ENCODE data around the gene KCNG2.

The KCNG2 gene

GRCh38 chr18:79927607-79928562 lies 130.1 kb downstream of the KCNG2 start:
- peak in 1 of 2 experiments; percentile 5 for DNase-seq

DNA sequence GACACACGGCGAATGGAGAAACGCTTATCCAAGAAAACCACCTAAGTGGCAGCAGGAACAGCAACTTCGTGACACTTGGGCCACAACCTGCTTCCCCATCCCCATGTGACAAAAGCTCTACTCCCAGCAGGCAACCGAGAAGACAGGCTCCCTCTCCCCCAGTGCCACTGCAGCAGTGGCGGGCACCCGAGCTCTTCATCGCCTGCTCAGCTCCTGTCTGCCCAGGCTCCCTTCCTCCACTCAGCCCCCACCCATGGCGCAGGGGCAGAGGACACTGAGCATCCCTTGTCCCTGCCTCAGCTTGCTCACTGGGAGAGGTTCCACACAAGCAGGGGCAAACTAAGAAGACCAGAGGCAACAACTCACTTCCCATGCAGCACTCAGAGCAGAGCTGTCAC lies 130.8 kb downstream of the KCNG2 start:
- no peak for DNase-seq

- DNase-seq, result no peak
Observed at GRCh38 chr18:79930020-79930642, 132.4 kb downstream of the KCNG2 start.

GRCh38 chr18:79931475-79931874 lies 133.7 kb downstream of the KCNG2 start:
- DNase-seq, result no peak

GRCh38 chr18:79932907-79933306 lies 135.2 kb downstream of the KCNG2 start:
- DNase-seq, result no peak

DNA sequence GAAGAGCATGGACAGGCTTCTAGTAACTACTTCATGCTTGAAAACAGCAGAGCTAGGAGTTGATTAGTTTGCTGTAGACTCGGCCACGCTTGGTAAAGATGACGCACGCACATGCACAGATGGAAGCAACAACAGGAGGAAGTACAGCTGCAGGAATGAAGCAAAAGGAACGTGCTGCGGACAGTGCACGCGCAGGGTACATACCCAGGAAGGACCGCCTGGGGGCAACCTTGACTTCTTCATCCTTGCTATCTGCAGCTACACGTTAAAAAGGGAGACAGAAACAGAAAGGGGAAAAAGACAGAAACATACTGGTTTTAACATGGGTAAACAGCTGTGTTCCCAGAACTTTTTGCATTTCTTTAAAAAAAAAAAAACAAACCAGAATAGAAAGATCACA lies 136.0 kb downstream of the KCNG2 start:
- peak in 1 of 2 experiments; percentile 2 for DNase-seq

DNA sequence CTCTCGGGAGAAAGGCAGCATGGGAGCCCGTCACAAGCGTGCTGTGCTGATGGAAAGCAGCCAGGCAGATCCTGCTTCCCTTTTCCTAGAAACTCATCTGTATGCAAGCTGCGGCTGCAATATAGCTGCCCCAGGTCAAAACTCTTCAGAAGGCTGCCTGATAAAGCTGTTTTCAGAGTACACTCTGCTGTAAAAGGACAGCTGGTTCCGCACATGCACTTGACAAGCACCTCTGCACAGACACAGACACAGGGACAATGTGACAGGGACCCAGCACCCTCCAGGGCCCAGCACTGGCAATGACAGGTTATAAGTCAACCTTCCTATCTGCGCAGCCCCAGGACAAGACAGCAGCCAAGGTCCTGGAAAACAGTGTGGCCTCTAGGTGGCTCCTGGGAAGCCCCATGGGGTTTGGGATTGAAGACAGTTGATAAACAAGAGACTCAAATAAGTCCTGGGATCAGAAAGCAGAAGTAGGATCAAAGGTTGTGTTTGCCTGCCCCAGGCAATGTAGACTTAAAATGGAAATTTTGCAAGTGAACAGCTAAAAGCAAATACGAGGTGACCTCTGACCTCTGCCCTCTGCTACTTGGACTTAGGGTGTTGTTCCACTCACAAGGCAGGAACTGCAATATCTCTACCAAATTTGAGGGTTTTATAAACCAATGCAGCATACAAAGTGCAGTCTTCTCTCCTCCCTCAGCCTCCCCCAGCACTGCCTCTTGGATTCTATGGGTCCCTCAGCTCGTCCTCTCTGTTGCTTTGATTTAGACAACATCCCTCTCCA lies 136.8 kb downstream of the KCNG2 start:
- no peak for DNase-seq

DNA sequence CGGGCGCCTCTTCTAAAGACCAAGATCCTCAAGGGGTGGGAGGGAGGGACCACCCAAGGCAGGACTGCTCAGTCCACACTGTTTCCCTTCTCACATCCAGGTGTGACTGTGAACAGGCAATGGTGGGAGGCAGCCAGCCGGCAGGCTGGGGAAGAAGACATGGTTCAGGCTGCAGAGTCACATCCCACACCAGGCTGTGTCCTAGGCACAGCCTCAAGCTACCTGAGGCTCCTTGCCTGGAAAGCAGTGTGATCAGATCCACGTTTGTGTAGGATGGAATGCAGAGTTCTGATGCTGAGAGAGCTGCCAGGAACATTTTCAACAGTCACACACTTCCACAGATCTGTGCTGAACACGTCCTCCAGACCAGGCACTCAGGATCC lies 137.4 kb downstream of the KCNG2 start:
- DNase-seq, result no peak

DNA sequence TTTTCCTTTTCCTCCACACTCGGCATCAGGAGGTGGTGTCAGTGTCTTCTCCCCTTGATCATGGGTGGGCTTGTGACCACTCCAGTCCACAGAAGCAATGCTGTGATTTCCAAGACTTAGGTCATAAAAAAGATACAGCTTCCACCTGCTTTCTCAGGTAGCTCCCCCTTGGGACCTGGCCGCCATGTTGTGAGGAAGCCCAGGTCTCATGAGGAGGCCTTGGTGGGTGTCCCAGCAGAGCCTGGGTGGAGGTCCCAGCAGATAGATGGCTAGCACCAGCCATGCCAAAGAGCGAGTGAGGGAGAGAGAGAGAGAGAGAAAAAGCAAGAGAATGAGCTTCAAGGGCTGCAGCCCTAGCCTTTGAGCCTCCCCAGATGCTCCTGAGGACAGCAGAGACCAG lies 137.8 kb downstream of the KCNG2 start:
- DNase-seq, result no peak

- DNase-seq, result no peak
Observed at GRCh38 chr18:79935925-79936324, 138.2 kb downstream of the KCNG2 start.

DNA sequence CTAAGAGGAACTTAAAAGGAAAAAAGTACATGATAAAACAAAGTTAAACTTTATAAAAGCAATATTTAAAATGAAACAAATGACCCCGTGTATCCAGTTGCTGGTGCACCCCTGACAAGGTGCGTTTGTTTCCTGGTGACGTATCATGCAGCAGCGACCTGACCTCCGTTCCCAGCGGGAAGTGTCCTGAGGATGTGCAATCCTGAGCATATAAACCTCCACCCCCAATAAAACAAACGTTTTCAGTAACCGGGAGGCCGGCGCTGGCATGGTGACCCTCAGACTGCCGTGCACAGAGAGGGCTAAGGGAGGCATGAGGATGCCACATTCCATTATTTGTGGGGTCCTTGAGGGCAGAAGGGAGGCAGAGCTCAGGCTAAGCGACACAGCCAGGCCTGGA lies 138.9 kb downstream of the KCNG2 start:
- no peak for DNase-seq

DNA sequence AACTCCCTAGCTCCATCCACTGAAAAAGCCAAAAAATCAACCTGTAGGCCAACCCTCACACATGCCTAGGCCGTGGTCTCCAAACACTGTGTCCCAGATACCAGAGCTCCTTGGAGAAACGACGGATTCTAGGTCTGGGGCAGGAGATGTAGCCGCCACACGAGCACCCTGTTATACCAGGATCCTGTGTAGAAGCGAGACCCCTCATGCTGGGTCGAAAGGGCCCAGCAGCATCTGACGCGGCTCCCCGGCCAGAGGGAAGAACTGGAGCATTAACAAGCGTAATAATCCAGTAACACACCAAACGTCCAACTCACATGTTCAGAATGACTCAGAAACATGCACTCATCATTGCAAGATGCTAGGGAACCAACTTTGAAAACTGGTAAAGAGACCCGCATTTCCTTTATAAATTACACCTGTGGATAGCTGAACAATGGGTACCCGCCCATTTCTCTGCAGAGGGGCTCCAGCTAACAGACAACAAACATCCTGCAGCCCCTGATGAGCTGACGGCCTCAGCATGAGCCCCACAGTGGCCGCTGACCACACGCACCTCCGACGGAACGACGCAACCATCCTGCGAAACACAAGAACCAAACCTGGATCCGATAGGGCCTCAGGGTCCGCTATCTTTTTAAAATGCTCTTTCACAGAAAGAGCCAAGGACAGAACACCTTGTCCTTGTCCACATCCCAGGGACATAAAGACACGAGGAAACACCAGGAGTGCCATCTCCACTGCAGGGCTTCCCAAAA lies 139.5 kb downstream of the KCNG2 start:
- DNase-seq, result no peak

GRCh38 chr18:79938196-79938595 lies 140.5 kb downstream of the KCNG2 start:
- no peak for DNase-seq

- DNase-seq, result no peak
Observed at GRCh38 chr18:79939096-79939495, 141.4 kb downstream of the KCNG2 start.

DNA sequence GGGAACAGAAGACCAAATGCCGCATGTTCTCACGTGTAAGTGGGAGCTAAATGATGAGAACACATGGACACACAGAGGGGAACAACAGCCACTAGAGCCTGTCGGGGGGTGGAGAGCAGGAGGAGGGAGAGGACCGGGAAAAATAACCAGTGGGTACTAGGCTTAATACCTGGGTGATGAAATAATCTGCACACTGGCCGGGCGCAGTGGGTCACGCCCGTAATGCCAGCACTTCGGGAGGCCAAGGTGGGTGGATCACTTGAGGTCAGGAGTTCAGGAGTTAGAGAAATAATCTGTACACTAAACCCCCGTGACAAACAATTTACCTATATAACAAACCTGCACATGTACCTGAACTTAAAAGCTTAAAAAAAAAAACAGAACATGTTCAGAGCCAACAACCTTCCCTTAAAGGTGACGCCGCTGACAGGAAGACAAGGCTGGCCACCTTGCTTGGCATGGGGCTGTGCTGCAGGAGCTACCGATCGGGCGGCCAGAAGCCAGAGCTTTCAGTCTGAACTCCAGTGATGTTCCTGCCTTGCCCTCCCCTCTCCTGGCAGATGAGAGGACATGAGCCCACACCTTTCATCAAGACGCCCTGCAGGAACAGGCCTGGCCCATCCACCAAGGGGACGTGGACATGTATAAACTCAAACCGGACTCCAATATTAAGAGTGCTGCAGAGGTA lies 142.5 kb downstream of the KCNG2 start:
- no peak for DNase-seq

- no peak for DNase-seq
Observed at GRCh38 chr18:79940814-79941472, 143.2 kb downstream of the KCNG2 start.

DNA sequence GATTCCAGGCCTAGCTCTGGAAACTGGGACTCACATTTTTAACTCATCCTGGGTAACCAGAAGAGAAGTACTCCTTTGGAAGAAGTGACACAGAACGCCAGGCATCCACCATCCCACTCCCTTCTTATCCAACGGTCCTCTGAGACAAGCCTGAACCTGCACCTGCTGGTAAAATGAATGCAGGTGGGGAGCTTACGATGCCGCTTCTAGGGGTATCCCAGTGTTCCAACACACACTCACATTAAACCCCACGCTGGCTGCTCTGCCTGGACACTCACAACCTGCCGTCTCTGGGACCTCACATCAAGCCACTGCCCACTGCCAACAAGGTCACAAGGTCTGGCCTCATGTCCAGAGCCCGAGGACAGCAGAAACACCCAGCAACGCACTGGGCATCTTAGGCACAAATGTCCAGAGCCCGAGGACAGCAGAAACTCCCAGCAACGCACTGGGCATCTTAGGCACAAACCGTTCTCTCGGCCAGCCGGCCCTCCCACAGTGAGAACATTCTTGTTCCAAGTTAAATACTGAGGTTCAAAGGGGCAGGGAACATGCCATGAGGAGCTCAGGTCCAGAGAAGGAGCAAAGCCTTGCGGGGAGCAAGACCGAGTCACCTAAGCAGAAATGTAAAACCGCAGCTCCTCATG lies 143.9 kb downstream of the KCNG2 start:
- DNase-seq, result no peak

DNA sequence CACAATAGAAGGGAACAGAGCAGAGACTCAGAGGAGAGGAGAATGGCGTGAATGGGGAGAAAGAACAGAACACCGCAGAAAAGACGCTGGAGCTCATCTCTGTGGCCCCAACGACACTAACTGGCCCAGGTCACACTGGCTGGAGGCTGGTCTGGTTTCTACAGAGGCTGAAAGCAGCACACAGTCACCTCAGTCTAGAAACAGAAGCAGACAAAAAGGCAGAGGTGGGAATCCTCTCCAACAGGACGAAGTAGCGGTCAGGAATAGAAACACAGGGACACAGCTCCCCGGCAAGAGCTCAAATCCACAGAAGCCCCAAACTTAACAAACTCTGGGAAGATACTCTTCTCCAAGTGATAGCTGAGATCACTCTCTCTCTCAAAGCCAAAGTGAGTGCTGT lies 144.5 kb downstream of the KCNG2 start:
- DNase-seq, result no peak

DNA sequence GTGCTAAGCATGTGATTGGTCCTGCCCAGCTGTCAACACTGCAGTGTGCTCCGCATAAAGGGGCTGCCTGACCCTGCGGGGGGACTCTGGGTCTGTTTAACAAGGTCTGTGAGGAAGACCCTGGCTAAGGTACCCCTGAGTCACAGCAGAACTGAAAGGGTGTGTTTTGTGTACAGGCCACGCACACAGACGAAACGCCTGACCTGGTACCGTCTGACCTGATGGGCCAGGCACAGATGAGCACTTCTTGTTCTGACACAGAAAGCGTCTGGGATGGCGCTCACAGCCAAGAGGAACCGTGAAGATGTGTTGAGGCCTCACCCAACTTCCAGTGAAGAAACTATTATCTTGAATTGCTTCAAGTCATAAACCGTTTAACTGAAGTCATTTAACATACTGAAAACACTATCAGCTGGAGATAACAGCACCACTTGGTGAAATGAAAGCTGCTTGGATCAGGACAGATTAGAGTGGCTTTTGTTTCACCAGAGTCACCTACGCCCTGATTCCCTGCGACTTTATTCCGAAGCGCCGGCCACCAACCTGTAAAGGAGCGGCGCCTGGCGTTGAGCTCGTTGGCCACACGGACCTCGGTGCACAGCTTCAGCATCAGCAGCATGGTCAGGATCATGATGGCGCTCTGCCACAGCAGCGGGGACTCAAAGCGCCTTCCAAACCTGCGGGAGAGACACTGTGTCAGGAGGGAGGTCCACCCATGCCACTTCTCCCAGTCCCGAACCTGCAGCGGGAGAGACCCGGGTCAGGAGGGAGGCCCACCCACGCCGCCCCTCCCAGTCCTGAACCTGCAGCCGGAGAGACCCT lies 145.3 kb downstream of the KCNG2 start:
- no peak for DNase-seq

GRCh38 chr18:79943608-79944125 lies 145.9 kb downstream of the KCNG2 start:
- no peak for DNase-seq
